ENCODE data around the gene ITPKB.

- TF ChIP-seq CTCF (IDR thresholded peaks at IDR 0.05; ENCODE audit: low read depth, low read length) (no peak), POLR2A (IDR thresholded peaks at IDR 0.05; ENCODE audit: extremely low read depth, insufficient read length) (no peak), MAX (IDR thresholded peaks at IDR 0.05; ENCODE audit: low read depth, low read length) (no peak), MYC (IDR thresholded peaks at IDR 0.05; ENCODE audit: low read depth, low read length) (no peak)
These were observed 4.4 kb downstream of the ITPKB start for GRCh38 chr1:226734611-226735153.
